ENCODE measurements around the gene LRMDA. TPM values are rescaled to one million over a fixed set of nuclear protein-coding genes. Genes with fewer than 3 reads are reported as not detected.

LRMDA gene
- total RNA-seq, 1 donor, result under 0.01 TPM

DNA sequence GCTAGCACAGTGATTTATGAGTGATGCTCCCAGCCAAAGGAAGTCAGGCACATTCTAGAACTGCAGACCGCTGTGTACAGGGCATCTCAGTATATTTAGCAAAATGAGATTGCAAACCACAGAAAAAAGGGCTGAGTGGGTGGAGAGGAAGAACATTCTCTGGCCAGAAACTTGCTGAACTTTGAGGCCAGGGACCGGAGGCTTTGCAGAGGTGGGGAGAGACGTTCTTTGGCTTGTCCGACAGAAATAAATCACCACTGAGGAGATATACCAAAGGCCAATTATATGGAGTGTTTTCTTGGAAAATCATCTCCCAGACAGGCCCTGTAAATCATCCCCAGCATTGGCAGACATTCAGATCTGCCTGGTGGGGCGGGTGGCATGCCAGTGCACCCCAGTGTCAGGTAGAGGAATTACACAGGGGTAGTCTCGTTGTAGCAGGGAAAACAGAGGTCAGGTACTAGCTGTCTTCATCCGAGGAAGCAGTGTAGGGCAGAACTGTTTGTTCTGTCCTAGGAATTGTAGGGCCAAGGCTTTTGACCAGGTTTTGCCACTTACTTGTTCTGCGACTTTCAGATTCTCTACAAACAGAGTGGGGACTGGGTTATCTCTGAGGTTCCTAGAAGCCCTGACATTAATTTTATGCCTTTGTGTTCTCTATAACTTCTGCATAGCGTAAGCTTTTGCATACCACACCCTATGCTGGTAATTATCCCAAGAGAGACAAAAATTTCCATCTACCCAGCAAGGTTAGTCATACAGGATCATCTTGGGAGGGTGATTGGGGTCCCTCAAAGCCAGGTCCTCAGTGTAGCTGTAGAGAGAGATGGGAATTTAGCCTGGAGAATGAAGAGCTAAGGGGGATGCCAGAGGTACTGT, 655.6 kb downstream of the LRMDA start:
- DNase-seq (ENCODE audit: low read depth), result peak; percentile 89
- no peak overlapping the region for H3K4me3 ChIP-seq (ENCODE audit: low read depth, low read length)
- TF ChIP-seq, protein P1, sequence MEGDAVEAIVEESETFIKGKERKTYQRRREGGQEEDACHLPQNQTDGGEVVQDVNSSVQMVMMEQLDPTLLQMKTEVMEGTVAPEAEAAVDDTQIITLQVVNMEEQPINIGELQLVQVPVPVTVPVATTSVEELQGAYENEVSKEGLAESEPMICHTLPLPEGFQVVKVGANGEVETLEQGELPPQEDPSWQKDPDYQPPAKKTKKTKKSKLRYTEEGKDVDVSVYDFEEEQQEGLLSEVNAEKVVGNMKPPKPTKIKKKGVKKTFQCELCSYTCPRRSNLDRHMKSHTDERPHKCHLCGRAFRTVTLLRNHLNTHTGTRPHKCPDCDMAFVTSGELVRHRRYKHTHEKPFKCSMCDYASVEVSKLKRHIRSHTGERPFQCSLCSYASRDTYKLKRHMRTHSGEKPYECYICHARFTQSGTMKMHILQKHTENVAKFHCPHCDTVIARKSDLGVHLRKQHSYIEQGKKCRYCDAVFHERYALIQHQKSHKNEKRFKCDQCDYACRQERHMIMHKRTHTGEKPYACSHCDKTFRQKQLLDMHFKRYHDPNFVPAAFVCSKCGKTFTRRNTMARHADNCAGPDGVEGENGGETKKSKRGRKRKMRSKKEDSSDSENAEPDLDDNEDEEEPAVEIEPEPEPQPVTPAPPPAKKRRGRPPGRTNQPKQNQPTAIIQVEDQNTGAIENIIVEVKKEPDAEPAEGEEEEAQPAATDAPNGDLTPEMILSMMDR (IDR thresholded peaks at IDR 0.05; ENCODE audit: insufficient read depth, low read depth, low read length), result peak; percentile 57

DNA sequence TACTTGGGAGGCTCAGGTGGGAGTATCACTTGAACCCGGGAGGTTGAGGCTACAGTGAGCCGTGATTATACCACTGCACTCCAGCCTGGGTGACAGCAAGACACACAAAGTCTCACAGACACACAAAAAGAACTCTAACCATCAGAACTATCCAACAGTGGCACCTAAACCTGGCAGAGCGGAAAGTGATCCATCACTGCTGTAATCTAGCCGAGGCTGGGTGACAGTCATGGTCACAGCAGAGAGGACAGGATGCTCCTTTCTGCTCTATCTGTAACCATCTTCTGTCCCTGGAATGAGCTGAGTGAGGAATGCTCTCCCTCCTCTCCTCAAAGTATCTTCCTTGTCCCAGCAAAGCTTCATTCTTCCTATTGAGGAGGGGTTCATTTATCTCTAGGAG, 656.6 kb downstream of the LRMDA start:
- TF ChIP-seq, protein P1 (IDR thresholded peaks at IDR 0.05; ENCODE audit: insufficient read depth, low read depth, low read length), result no peak
- DNase-seq (ENCODE audit: low read depth), result no peak

DNA sequence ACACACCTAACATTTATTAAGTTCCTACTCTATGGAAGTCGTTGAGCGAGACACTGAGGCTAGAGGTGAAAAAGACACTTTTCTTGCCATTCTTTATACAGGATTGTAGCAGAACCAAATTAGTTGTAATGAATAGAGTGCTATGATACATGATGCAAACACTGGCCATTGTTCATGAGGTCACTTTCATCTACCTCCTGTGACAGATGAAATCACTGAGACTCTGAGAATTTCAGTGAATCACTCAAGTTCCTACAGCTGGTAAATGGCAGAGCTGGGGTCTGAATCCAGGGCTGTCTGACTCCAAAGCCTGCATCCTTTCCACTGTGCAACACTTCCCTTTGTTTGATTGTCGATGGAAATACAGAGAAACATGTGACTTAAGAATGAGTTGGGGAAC, 657.6 kb downstream of the LRMDA start:
- no peak overlapping the region for H3K4me3 ChIP-seq (ENCODE audit: low read depth, low read length)
- TF ChIP-seq, protein P1 (IDR thresholded peaks at IDR 0.05; ENCODE audit: insufficient read depth, low read depth, low read length), result no peak
- no peak for DNase-seq (ENCODE audit: low read depth)

More for the DNA sequence above, 656.6 kb downstream of the LRMDA start:
- no peak overlapping the region for H3K4me3 ChIP-seq (ENCODE audit: low read depth, low read length)

DNA sequence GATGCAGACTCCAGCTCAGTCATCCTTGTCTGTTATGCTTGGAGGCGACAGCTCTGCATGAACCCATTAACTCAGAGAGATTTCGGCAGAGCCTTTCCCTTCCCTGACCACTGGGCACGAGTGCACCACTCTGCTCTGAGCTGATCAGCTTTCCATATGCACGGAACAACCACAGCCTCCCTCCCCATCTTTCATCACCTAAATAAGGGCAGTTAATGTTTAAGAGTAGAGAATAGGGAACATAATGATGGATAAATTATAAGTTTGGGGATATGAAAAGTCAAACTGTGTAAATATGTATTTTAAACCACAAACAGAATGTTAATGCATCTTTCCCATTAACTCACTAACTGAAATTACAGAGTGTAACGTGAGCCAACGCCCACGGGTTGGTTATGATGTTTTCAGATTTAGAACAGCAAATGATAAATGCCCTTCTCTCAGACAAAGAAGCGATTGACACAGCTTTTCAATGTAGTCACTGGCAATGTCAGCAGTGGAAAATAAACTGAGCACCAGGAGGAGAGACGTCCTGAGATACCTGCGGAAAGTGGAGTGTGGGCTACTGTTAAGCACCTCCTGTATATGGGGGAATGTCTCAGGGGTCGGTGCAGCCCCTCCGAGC, 658.2 kb downstream of the LRMDA start:
- TF ChIP-seq, protein P1 (IDR thresholded peaks at IDR 0.05; ENCODE audit: insufficient read depth, low read depth, low read length), result no peak
- H3K4me3 ChIP-seq (ENCODE audit: low read depth, low read length), result no peak overlapping the region
- no peak for DNase-seq (ENCODE audit: low read depth)

DNA sequence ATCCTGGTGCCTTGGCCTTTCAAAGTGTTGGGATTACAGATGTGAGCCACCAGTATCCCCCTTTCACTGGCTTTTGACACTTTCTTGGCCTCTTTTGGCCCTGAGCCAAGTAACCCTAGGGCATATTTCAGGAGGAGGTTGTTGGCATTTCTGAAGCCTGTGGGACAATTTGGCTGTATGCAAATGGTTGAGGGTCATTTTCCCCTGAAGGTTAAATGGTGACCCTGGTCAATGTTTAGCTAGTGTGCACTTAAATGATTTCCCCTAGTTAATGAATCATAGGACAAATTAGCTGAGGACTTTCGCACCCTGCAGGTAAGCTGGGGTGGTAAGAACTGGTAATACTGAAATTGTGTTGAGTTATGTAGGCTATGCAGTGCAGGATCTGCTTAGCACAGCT, 660.5 kb downstream of the LRMDA start:
- TF ChIP-seq, protein P1 (IDR thresholded peaks at IDR 0.05; ENCODE audit: insufficient read depth, low read depth, low read length), result no peak

DNA sequence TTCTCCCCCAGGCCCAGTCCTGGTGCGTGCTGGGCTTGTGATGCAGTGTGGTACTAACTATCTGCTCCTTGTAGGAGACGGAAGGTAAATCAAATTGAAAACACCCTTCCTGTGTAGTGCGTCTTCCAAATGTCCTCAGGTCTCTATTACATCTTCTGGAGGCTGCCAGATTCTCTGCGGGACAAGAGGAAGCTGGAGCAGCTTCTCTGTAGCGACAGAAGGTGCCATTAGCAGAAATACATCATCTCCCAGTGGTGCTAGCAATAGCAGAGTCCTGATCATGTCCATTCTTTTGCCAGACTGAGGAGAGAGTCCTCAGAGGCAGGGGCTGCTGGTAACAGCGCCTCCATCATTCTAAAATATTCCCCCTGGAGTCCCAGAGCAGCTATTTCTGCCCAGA, 675.2 kb downstream of the LRMDA start:
- DNase-seq (ENCODE audit: low read depth), result no peak
- TF ChIP-seq, protein P1 (IDR thresholded peaks at IDR 0.05; ENCODE audit: insufficient read depth, low read depth, low read length), result no peak
- no peak overlapping the region for H3K4me3 ChIP-seq (ENCODE audit: low read depth, low read length)

More for the DNA sequence above, 660.5 kb downstream of the LRMDA start:
- no peak for DNase-seq (ENCODE audit: low read depth)
- no peak overlapping the region for H3K4me3 ChIP-seq (ENCODE audit: low read depth, low read length)

All from fibroblast of villous mesenchyme (primary cell).